IMR-90 (cell line): Measurements from ENCODE around the gene BCAS1. TPM values are rescaled to one million over a fixed set of nuclear protein-coding genes. Genes with fewer than 3 reads are reported as not detected.

ENCODE experiments used
- ATAC-seq: fragments of 200-7000 bp; cut with Tn5 transposase; 2 replicates; pipeline ENCODE4 v1.9.1; 2020; ENCODE audit warnings: low read depth, mild to moderate bottlenecking, moderate library complexity
- BruUV-seq: library from RNA; stranded (reverse); fragments of 400-500 nt; replicated peaks from 2 replicates; lab custom pipeline; 2021; lab: Mats Ljungman, UMichigan
- CTCF ChIA-PET: fragments of 300-600 bp; formaldehyde crosslinking; extraction: SDS; loops from one replicate; lab custom pipeline; 2021; ENCODE audit warnings: antibody characterized with exemption; lab: Yijun Ruan, JAX
- POLR2A ChIA-PET: fragments of 300-600 bp; sonication (Branson Sonifier 250); formaldehyde crosslinking; loops from one replicate; lab custom pipeline; 2022; ENCODE audit warnings: antibody characterized with exemption; ENCODE audit not compliant: unreplicated experiment; lab: Charles Lee
- DNase-seq: peaks from one replicate; pipeline ENCODE4 v3.0.0; 2013
- H2AFZ ChIP-seq: replicated peaks from 2 replicates; pipeline ENCODE3; 2013; ENCODE audit warnings: low read length, mild to moderate bottlenecking; ENCODE audit not compliant: poor library complexity
- H2AK5ac ChIP-seq: 2 replicates; pipeline ENCODE4 v1.6.1; 2013; ENCODE audit warnings: low read depth, low read length, inconsistent platforms
- H2AK9ac ChIP-seq: replicated peaks from 2 replicates; pipeline ENCODE3; 2013; ENCODE audit warnings: mild to moderate bottlenecking, low read depth, low read length, moderate library complexity; ENCODE audit not compliant: poor library complexity
- H2BK120ac ChIP-seq: 2 replicates; pipeline ENCODE4 v1.6.1; 2013; ENCODE audit warnings: low read depth, low read length, inconsistent platforms
- H2BK15ac ChIP-seq: 3 replicates; pipeline ENCODE4 v1.6.1; 2013; ENCODE audit warnings: low read depth, low read length, inconsistent platforms
- H2BK20ac ChIP-seq: 2 replicates; pipeline ENCODE4 v1.6.1; 2013; ENCODE audit warnings: low read depth, mild to moderate bottlenecking, inconsistent platforms, low read length, moderate library complexity
- H2BK5ac ChIP-seq: 2 replicates; pipeline ENCODE4 v1.6.1; 2013; ENCODE audit warnings: mild to moderate bottlenecking, low read depth, low read length, inconsistent platforms; ENCODE audit not compliant: poor library complexity, severe bottlenecking
- H3K14ac ChIP-seq: replicated peaks from 2 replicates; pipeline ENCODE4 v1.6.1; 2013; ENCODE audit warnings: low read depth, low read length, inconsistent platforms
- H3K18ac ChIP-seq: 2 replicates; pipeline ENCODE4 v1.6.1; 2013; ENCODE audit warnings: low read depth, low read length, control low read depth
- H3K23ac ChIP-seq: 2 replicates; pipeline ENCODE4 v1.6.1; 2013; ENCODE audit warnings: low read depth, low read length, inconsistent platforms
- H3K27ac ChIP-seq: 2 replicates; pipeline ENCODE4 v1.5.1; 2013; ENCODE audit warnings: mild to moderate bottlenecking, control low read depth, low read length; ENCODE audit not compliant: insufficient read depth
- H3K27me3 ChIP-seq: 2 replicates; pipeline ENCODE4 v1.6.1; 2013; ENCODE audit warnings: low read length; ENCODE audit not compliant: control insufficient read depth, insufficient read depth
- H3K36me3 ChIP-seq: 2 replicates; pipeline ENCODE4 v1.6.1; 2013; ENCODE audit warnings: low read length, mixed read lengths; ENCODE audit not compliant: control insufficient read depth, insufficient read depth
- H3K4ac ChIP-seq: 2 replicates; pipeline ENCODE4 v1.6.1; 2013; ENCODE audit warnings: low read depth, low read length, inconsistent platforms
- H3K4me1 ChIP-seq: 2 replicates; pipeline ENCODE4 v1.6.1; 2013; ENCODE audit warnings: low read length, mixed read lengths; ENCODE audit not compliant: control insufficient read depth, insufficient read depth
- H3K4me2 ChIP-seq: 2 replicates; pipeline ENCODE4 v1.6.1; 2013; ENCODE audit warnings: low read depth, mild to moderate bottlenecking, control low read depth, low read length, moderate library complexity
- H3K4me3 ChIP-seq: 2 replicates; pipeline ENCODE4 v1.5.1; 2013; ENCODE audit warnings: low read depth, mild to moderate bottlenecking, control low read depth, low read length, moderate library complexity; ENCODE audit not compliant: insufficient read depth
- H3K56ac ChIP-seq: 2 replicates; pipeline ENCODE4 v1.6.1; 2013; ENCODE audit warnings: low read length, inconsistent platforms; ENCODE audit not compliant: insufficient read depth; ENCODE audit errors: extremely low read depth
- H3K79me1 ChIP-seq, 2 experiments: 2 replicates each; pipeline ENCODE4 v1.6.1; 2013; ENCODE audit warnings: low read length in 2 of 2, inconsistent platforms in 1 of 2, low read depth in 1 of 2
- H3K9ac ChIP-seq: 2 replicates; pipeline ENCODE4 v1.6.1; 2013; ENCODE audit warnings: low read depth, low read length, control low read depth
- H3K9me1 ChIP-seq: 2 replicates; pipeline ENCODE4 v1.6.1; 2013; ENCODE audit warnings: low read length, inconsistent platforms; ENCODE audit not compliant: insufficient read depth
- H3K9me3 ChIP-seq: 2 replicates; pipeline ENCODE4 v1.6.1; 2013; ENCODE audit warnings: low read length; ENCODE audit not compliant: control insufficient read depth, insufficient read depth
- H4K20me1 ChIP-seq: 2 replicates; pipeline ENCODE4 v1.6.1; 2013; ENCODE audit warnings: low read length, inconsistent platforms; ENCODE audit not compliant: insufficient read depth
- H4K5ac ChIP-seq: 2 replicates; pipeline ENCODE4 v1.6.1; 2013; ENCODE audit warnings: mild to moderate bottlenecking, low read depth, low read length, control low read depth
- H4K8ac ChIP-seq, 2 experiments: 2 replicates each; pipeline ENCODE4 v1.6.1; 2013; ENCODE audit warnings: low read depth in 2 of 2, low read length in 2 of 2, control low read depth in 1 of 2, inconsistent platforms in 1 of 2
- H4K91ac ChIP-seq: 2 replicates; pipeline ENCODE4 v1.6.1; 2013; ENCODE audit warnings: low read depth, low read length, inconsistent platforms; ENCODE audit not compliant: insufficient read depth
- CHD1 ChIP-seq: IDR thresholded peaks from 2 replicates; pipeline ENCODE4 v1.6.1; 2012; ENCODE audit warnings: low read depth, low read length, improper control_type of control experiment
- MAFK ChIP-seq: IDR thresholded peaks from 2 replicates; pipeline ENCODE4 v1.6.1; 2012; ENCODE audit warnings: low read depth, low read length, improper control_type of control experiment
- MAZ ChIP-seq: IDR thresholded peaks from 2 replicates; pipeline ENCODE4 v1.6.1; 2012; ENCODE audit warnings: low read depth, mild to moderate bottlenecking, low read length, improper control_type of control experiment, moderate library complexity, borderline replicate concordance
- MXI1 ChIP-seq: IDR thresholded peaks from 2 replicates; pipeline ENCODE4 v1.6.1; 2012; ENCODE audit warnings: low read depth, mild to moderate bottlenecking, low read length, moderate library complexity, borderline replicate concordance
- NFE2L2 ChIP-seq: fragments of 150-350 bp; IDR thresholded peaks from 2 replicates; pipeline ENCODE4 v1.6.1; 2016; ENCODE audit warnings: low read depth, mild to moderate bottlenecking, low read length
- RFX5 ChIP-seq: IDR thresholded peaks from 2 replicates; pipeline ENCODE4 v1.8.0; 2012; ENCODE audit warnings: low read depth, mild to moderate bottlenecking, low read length, moderate library complexity
- SMC3 ChIP-seq: fragments of 150-350 bp; IDR thresholded peaks from 2 replicates; pipeline ENCODE4 v1.6.1; 2016; ENCODE audit warnings: low read depth, mild to moderate bottlenecking, antibody characterized with exemption, low read length, moderate library complexity
- WGBS, 2 experiments: methylation state at CpG; one replicate each; pipeline versions ENCODE4 v1.1.5 to v1.1.7; 2013; ENCODE audit warnings: missing lambda C conversion rate in 2 of 2; ENCODE audit not compliant: insufficient read length in 1 of 2; ENCODE audit errors: extremely low coverage in 2 of 2; 5-methylcytosine and 5-hydroxymethylcytosine counted together
- dilution Hi-C: fragments of 300-500 bp; cut with HindIII; formaldehyde crosslinking; loops from one replicate; pipeline ENCODE4 v1.14.3; 2018; ENCODE audit warnings: low sequenced_read_pairs; ENCODE audit not compliant: unreplicated experiment
- in situ Hi-C: fragments of 300-500 bp; cut with MboI; formaldehyde crosslinking; loops from 3 replicates; pipeline ENCODE4 v1.14.3; 2019; ENCODE audit warnings: low sequenced_read_pairs, inconsistent platforms, mixed read lengths
- intact Hi-C: fragments of 100-400 bp; cut with micrococcal nuclease; formaldehyde crosslinking; loops from 2 replicates; pipeline ENCODE4 v1.10.0; 2022
- polyA plus RNA-seq, 3 experiments: library from polyadenylated mRNA; depleted of rRNA; stranded (reverse); fragments of >200 nt; gene quantifications; 2 replicates each; pipeline ENCODE4 v1.2.3, GENCODE V29; 2012; ENCODE audit warnings: low replicate concordance in 1 of 3
- total RNA-seq: library from RNA; depleted of rRNA; stranded (reverse); fragments of >200 nt; gene quantifications from 2 replicates; pipeline ENCODE4 v1.2.3, GENCODE V29; 2012
- TF ChIP-seq, protein P1 (sequence below): conservative IDR thresholded peaks from 2 replicates; pipeline ENCODE4 v1.5.1; 2012; ENCODE audit warnings: mild to moderate bottlenecking, low read depth, low read length, improper control_type of control experiment
- TF ChIP-seq, protein P2 (sequence below): fragments of 150-350 bp; IDR thresholded peaks from 2 replicates; pipeline ENCODE4 v1.6.1; 2016; ENCODE audit warnings: low read depth, mild to moderate bottlenecking, low read length, moderate library complexity, borderline replicate concordance

The BCAS1 gene
- total and polyA plus RNA-seq, 2 of the 4 experiments (the other 2 are of a cell fraction): under 0.01 TPM; not detected in 1

DNA sequence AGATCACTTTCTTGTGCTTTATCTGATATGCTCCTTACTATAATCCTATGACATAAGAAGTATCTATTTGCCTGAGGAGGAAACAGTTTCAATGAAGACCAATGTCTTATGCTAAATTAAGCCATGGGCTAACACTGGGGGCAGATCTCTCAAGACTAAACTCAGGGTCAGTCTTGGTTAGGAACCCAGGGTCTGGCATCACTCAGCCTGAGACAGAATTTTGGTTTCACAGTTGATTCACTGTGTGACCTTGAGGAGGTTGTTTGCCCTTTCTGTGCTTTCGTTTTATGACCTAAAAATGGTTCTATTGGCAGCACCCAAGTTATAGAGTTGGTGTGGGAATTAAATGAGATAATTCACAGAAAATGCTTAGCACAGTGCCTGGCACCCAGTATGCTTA, 4.9 kb upstream of the BCAS1 start:
- no peak overlapping the region for H2AFZ ChIP-seq
- no peaks in the 10 kb centered on the region for H3K36me3 ChIP-seq
- H3K9me3 ChIP-seq: no peaks in the 10 kb centered on the region
- H3K4me1 ChIP-seq: no peaks in the 10 kb centered on the region
- TF ChIP-seq RFX5 (no peak), MAFK (no peak), NFE2L2 (no peak), CHD1 (no peak), MAZ (no peak), SMC3 (no peak), MXI1 (no peak)
- TF ChIP-seq, protein P1, sequence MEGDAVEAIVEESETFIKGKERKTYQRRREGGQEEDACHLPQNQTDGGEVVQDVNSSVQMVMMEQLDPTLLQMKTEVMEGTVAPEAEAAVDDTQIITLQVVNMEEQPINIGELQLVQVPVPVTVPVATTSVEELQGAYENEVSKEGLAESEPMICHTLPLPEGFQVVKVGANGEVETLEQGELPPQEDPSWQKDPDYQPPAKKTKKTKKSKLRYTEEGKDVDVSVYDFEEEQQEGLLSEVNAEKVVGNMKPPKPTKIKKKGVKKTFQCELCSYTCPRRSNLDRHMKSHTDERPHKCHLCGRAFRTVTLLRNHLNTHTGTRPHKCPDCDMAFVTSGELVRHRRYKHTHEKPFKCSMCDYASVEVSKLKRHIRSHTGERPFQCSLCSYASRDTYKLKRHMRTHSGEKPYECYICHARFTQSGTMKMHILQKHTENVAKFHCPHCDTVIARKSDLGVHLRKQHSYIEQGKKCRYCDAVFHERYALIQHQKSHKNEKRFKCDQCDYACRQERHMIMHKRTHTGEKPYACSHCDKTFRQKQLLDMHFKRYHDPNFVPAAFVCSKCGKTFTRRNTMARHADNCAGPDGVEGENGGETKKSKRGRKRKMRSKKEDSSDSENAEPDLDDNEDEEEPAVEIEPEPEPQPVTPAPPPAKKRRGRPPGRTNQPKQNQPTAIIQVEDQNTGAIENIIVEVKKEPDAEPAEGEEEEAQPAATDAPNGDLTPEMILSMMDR: no peak
- TF ChIP-seq, protein P2, sequence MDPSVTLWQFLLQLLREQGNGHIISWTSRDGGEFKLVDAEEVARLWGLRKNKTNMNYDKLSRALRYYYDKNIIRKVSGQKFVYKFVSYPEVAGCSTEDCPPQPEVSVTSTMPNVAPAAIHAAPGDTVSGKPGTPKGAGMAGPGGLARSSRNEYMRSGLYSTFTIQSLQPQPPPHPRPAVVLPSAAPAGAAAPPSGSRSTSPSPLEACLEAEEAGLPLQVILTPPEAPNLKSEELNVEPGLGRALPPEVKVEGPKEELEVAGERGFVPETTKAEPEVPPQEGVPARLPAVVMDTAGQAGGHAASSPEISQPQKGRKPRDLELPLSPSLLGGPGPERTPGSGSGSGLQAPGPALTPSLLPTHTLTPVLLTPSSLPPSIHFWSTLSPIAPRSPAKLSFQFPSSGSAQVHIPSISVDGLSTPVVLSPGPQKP: no peak
- no peak overlapping the region for H2AK5ac ChIP-seq
- in situ Hi-C loops: loop anchor here (25.0 kb wide), 1 partner anchor 88 kb away; no protein-coding TSS in a partner anchor
- no peak overlapping the region for H2BK5ac ChIP-seq
- H3K4me3 ChIP-seq: no peak overlapping the region
- H3K9ac ChIP-seq: no peak overlapping the region
- no peak overlapping the region for H3K14ac ChIP-seq
- H3K18ac ChIP-seq: no peak overlapping the region
- ChIA-PET CTCF (no interaction called here), POLR2A (no interaction called here)
- no peaks in the 10 kb centered on the region for H4K20me1 ChIP-seq
- no peak overlapping the region for H3K4me2 ChIP-seq
- H3K79me1 ChIP-seq: no peaks in the 10 kb centered on the region
- H2AK9ac ChIP-seq: no peak overlapping the region
- no TSS peak for BruUV-seq
- no peak overlapping the region for H3K4ac ChIP-seq
- no peaks in the 10 kb centered on the region for H3K9me1 ChIP-seq
- H3K56ac ChIP-seq: no peak overlapping the region
- DNase-seq (no peak), ATAC-seq (no peak)
- no peak overlapping the region for H3K27ac ChIP-seq
- H4K91ac ChIP-seq: no peak overlapping the region
- H3K27me3 ChIP-seq: peaks cover 2% of the 10 kb centered on the region
- no peak overlapping the region for H2BK20ac ChIP-seq
- dilution Hi-C loops: loop anchor here (25.0 kb wide), 1 partner anchor 112 kb away; no protein-coding TSS in a partner anchor
- H4K5ac ChIP-seq: no peak overlapping the region
- H3K23ac ChIP-seq: no peak overlapping the region
- no peak overlapping the region for H2BK15ac ChIP-seq
- no peak overlapping the region for H2BK120ac ChIP-seq
- no peak overlapping the region for H4K8ac ChIP-seq
- intact Hi-C loops: no loop called here
- WGBS, 2 experiments: no CpG with 5 or more reads among the region's 1 CpG
